Measurements from ENCODE around the gene ZG16B. TPM values are rescaled to one million over a fixed set of nuclear protein-coding genes. Genes with fewer than 3 reads are reported as not detected.

ZG16B gene
- 1 to 10 TPM in 1 of 2 donors, under 1 TPM in 1; 0.61 to 1.4 TPM for total RNA-seq
- polyA plus RNA-seq (ENCODE audit: insufficient read length in 6 of 6) = 1 to 10 TPM in 1 of 6 donors, under 1 TPM in 5; 0.27 to 1.2 (median 0.55) TPM
- long read RNA-seq, donor 1, partial matches to known transcripts = 0 of 1 reads
- long read RNA-seq, donor 1, other reads (novel, unspliced or antisense) = 0 of 1 reads
- long read RNA-seq, donor 2, partial matches to known transcripts = 0 of 2 reads
- long read RNA-seq, donor 2, other reads (novel, unspliced or antisense) = 0 of 2 reads
- long read RNA-seq, donor 3, partial matches to known transcripts = 0 of 1 reads
- long read RNA-seq, donor 3, other reads (novel, unspliced or antisense) = 0 of 1 reads
- long read RNA-seq, donor 4 = 0 reads
- long read RNA-seq, donor 5, partial matches to known transcripts = 0 of 1 reads
- long read RNA-seq, donor 5, other reads (novel, unspliced or antisense) = 0 of 1 reads
- long read RNA-seq, donor 6 = 0 reads
- long read RNA-seq, donor 7 = 0 reads
- long read RNA-seq, donor 8 = 0 reads
- long read RNA-seq, donor 9 = 0 reads
- long read RNA-seq, donor 10, partial matches to known transcripts = 0 of 5 reads
- long read RNA-seq, donor 10, other reads (novel, unspliced or antisense) = 0 of 5 reads
- long read RNA-seq, donor 11 = 0 reads
- long read RNA-seq, donor 12 = 0 reads

GRCh38 chr16:2829501-2830354, at the start of gene ZG16B:
ZG16B (plus strand) TSS chr16:2830303; CDS start chr16:2830442, 139 bp downstream.
- intact Hi-C loops (cut with DNase I) = no loop called here
- DNase-seq (peak in 1 of 4 donors; percentile 55), ATAC-seq (no peak)
- H3K27me3 ChIP-seq = peaks cover 0 to 13% of the 10 kb centered on the region in 2 donors
- H3K4me1 ChIP-seq = peaks cover 0 to 12% of the 10 kb centered on the region in 2 donors
- no peak within 1 kb of the TSS for H3K4me3 ChIP-seq
- H3K27ac ChIP-seq = no peak within 1 kb of the TSS
- H3K36me3 ChIP-seq = no peaks in the 10 kb centered on the region
- H3K9me3 ChIP-seq = no peaks in the 10 kb centered on the region
- no peak for TF ChIP-seq CTCF (IDR thresholded peaks at IDR 0.05)

- DNase-seq = no peak
- TF ChIP-seq CTCF (IDR thresholded peaks at IDR 0.05) = no peak
- ATAC-seq = no peak
- peaks cover 21 to 42% of the 10 kb centered on the region in 2 donors for H3K27me3 ChIP-seq
- H3K27ac ChIP-seq = no peak overlapping the region
- intact Hi-C loops (cut with DNase I) = no loop called here
- no peak overlapping the region for H3K4me3 ChIP-seq
- peaks cover 13 to 23% of the 10 kb centered on the region in 2 donors for H3K4me1 ChIP-seq
- no peaks in the 10 kb centered on the region for H3K9me3 ChIP-seq
- H3K36me3 ChIP-seq = no peaks in the 10 kb centered on the region
Observed at GRCh38 chr16:2782583-2783351, 47.3 kb upstream of the ZG16B start.

GRCh38 chr16:2783581-2784357, 46.3 kb upstream of the ZG16B start:
- Histone ChIP-seq H3K4me1 (peaks cover 6 to 14% of the 10 kb centered on the region in 2 donors), H3K9me3 (no peaks in the 10 kb centered on the region), H3K4me3 (no peak overlapping the region), H3K27ac (no peak overlapping the region), H3K27me3 (peaks cover 24 to 52% of the 10 kb centered on the region in 2 donors), H3K36me3 (no peaks in the 10 kb centered on the region)
- intact Hi-C loops (cut with DNase I) = no loop called here
- TF ChIP-seq CTCF (IDR thresholded peaks at IDR 0.05) = no peak
- ATAC-seq = no peak
- DNase-seq = no peak

GRCh38 chr16:2784358-2785100, 45.6 kb upstream of the ZG16B start:
- peaks cover 27 to 58% of the 10 kb centered on the region in 2 donors for H3K27me3 ChIP-seq
- no peaks in the 10 kb centered on the region for H3K36me3 ChIP-seq
- no peak overlapping the region for H3K27ac ChIP-seq
- H3K9me3 ChIP-seq = no peaks in the 10 kb centered on the region
- ATAC-seq (no peak), DNase-seq (peak in 1 of 4 donors; percentile 22)
- peaks cover 6 to 13% of the 10 kb centered on the region in 2 donors for H3K4me1 ChIP-seq
- intact Hi-C loops (cut with DNase I) = no loop called here
- no peak for TF ChIP-seq CTCF (IDR thresholded peaks at IDR 0.05)
- H3K4me3 ChIP-seq = peak overlapping the region in 1 of 2 donors; percentile 31
